ENCODE results near the gene ITCH. TPM values are rescaled to one million over a fixed set of nuclear protein-coding genes. Genes with fewer than 3 reads are reported as not detected.
A peak's percentile ranks its signal among the peaks of the same experiment; 100 is the strongest.

ITCH gene
- total and polyA plus RNA-seq, 2 experiments from 2014 or later, result 31.0 to 47.7 TPM

DNA sequence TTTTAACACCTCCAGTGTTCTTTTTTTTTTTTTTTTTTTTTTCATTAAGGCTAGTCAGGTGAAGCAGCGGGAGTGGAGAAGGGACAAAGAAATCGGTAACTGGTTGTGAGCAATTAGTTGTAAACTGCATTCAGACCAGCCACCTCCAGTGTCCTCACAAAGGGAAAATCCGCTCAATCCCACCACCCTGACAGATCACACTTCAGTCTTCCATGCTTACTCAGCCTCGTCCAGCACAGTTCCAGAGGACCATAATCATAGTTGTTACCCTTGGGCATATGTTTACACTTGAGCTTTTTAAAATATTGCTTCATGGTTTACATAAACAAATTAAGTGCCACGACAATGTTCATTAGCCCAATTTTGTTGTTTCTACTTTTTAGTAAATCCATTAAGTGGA is 163.4 kb downstream of the ITCH start:
- Histone ChIP-seq H3K27ac (peak overlapping the region; percentile 89), H2AFZ (no peak overlapping the region), H3F3A (ENCODE audit: insufficient read depth) (peaks cover 54% of the 10 kb centered on the region), H3K79me2 (ENCODE audit: insufficient read depth) (peaks cover 85% of the 10 kb centered on the region), H3K9me3 (ENCODE audit: low read depth) (no peaks in the 10 kb centered on the region), H3K36me3 (ENCODE audit: low read depth) (peaks cover 33% of the 10 kb centered on the region), H3K4me1 (ENCODE audit: insufficient read depth) (peaks cover 42% of the 10 kb centered on the region), H3K9ac (peak overlapping the region; percentile 69), H4K20me1 (ENCODE audit: insufficient read depth) (0 out of 2 replicates have a peak, but pooled peaks cover 4% of the 10 kb centered on the region), H3K9me2 (ENCODE audit: insufficient read depth) (no peaks in the 10 kb centered on the region), H3K4me3 (no peak overlapping the region), H3K4me2 (ENCODE audit: unreplicated experiment) (peak overlapping the region; percentile 61), H3K27me3 (replicated peaks; ENCODE audit: insufficient read depth) (no peaks in the 10 kb centered on the region)
- peak; percentile 17 for DNase-seq
- TF ChIP-seq EZH2phosphoT487 (IDR thresholded peaks at IDR 0.05; ENCODE audit: insufficient read depth, low read depth) (no peak), EZH2 (IDR thresholded peaks at IDR 0.05; ENCODE audit: insufficient read depth, poor library complexity, severe bottlenecking) (no peak)
- in situ Hi-C loops (cut with MboI), result no loop called here
- WGBS, 2 experiments (ENCODE audit: low coverage in 1 of 2, low lambda C conversion rate in 2 of 2, missing lambda C conversion rate in 2 of 2), result 63 to 74% methylated on average over 5 of the region's 5 CpGs

DNA sequence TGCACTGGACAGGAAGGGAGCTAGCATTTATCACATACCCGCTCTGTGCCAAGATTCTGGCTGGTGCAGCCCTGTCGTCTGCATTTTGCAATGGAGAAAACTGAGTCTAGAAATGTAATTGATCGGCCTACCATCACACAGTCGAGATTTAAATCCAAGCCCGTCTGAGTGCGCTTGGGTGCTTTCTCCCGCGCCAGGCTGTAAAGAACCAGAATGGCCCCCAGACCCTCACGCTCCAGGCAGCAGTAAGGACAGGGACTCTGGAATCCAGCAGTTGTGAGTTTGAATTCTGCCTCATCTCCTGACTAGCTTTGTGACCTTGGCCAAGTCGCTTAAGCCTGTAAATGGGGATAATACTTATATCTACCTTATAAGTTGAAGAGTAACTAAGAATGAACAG is 163.9 kb downstream of the ITCH start:
- Histone ChIP-seq H3K9me2 (ENCODE audit: insufficient read depth) (no peaks in the 10 kb centered on the region), H3K4me2 (ENCODE audit: unreplicated experiment) (peak overlapping the region; percentile 61), H3K36me3 (ENCODE audit: low read depth) (peaks cover 33% of the 10 kb centered on the region), H3F3A (ENCODE audit: insufficient read depth) (peaks cover 48% of the 10 kb centered on the region), H3K79me2 (ENCODE audit: insufficient read depth) (peaks cover 85% of the 10 kb centered on the region), H3K9me3 (ENCODE audit: low read depth) (no peaks in the 10 kb centered on the region), H2AFZ (no peak overlapping the region), H3K9ac (peak overlapping the region; percentile 69), H3K27ac (peak overlapping the region; percentile 89), H3K4me1 (ENCODE audit: insufficient read depth) (peaks cover 42% of the 10 kb centered on the region), H4K20me1 (ENCODE audit: insufficient read depth) (0 out of 2 replicates have a peak, but pooled peaks cover 4% of the 10 kb centered on the region), H3K27me3 (replicated peaks; ENCODE audit: insufficient read depth) (no peaks in the 10 kb centered on the region), H3K4me3 (no peak overlapping the region)
- in situ Hi-C loops (cut with MboI), result no loop called here
- DNase-seq, result no peak
- TF ChIP-seq EZH2 (IDR thresholded peaks at IDR 0.05; ENCODE audit: insufficient read depth, poor library complexity, severe bottlenecking) (no peak), EZH2phosphoT487 (IDR thresholded peaks at IDR 0.05; ENCODE audit: insufficient read depth, low read depth) (no peak)
- 97 to 99% methylated on average over 10 of the region's 10 CpGs for WGBS, 2 experiments (ENCODE audit: low coverage in 1 of 2, low lambda C conversion rate in 2 of 2, missing lambda C conversion rate in 2 of 2)

DNA sequence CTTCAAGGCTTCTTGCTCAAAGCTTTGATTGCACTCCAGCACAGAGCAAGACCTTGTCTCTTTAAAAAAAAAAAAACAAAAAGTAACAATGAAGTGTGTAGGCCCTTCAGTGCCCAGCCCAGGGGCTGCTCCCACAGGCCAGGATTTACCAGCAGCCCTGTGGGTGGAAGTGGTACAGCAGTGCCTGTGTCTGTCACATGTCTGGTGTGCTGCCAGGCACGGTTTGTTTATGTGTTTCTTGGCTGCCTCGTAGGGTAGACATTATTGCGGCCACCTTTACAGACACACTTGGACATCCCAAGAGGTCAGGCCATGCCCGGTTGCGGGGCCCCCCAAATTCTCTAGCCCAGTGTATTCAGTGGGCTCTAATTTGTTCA is 165.8 kb downstream of the ITCH start:
- Histone ChIP-seq H3K27ac (no peak overlapping the region), H3K9ac (no peak overlapping the region), H3K9me3 (ENCODE audit: low read depth) (no peaks in the 10 kb centered on the region), H3F3A (ENCODE audit: insufficient read depth) (peaks cover 31% of the 10 kb centered on the region), H3K4me2 (ENCODE audit: unreplicated experiment) (no peak overlapping the region), H3K4me3 (no peak overlapping the region), H3K79me2 (ENCODE audit: insufficient read depth) (peaks cover 81% of the 10 kb centered on the region), H3K4me1 (ENCODE audit: insufficient read depth) (peaks cover 28% of the 10 kb centered on the region), H2AFZ (no peak overlapping the region), H3K9me2 (ENCODE audit: insufficient read depth) (no peaks in the 10 kb centered on the region), H4K20me1 (ENCODE audit: insufficient read depth) (no peaks in the 10 kb centered on the region), H3K27me3 (replicated peaks; ENCODE audit: insufficient read depth) (no peaks in the 10 kb centered on the region), H3K36me3 (ENCODE audit: low read depth) (peaks cover 42% of the 10 kb centered on the region)
- no peak for TF ChIP-seq EZH2phosphoT487 (IDR thresholded peaks at IDR 0.05; ENCODE audit: insufficient read depth, low read depth)
- TF ChIP-seq EZH2 (IDR thresholded peaks at IDR 0.05; ENCODE audit: insufficient read depth, poor library complexity, severe bottlenecking), result no peak
- peak; percentile 15 for DNase-seq
- WGBS, 2 experiments (ENCODE audit: low coverage in 1 of 2, low lambda C conversion rate in 2 of 2, missing lambda C conversion rate in 2 of 2), result 65 to 69% methylated on average over 5 of the region's 5 CpGs
- in situ Hi-C loops (cut with MboI), result no loop called here

DNA sequence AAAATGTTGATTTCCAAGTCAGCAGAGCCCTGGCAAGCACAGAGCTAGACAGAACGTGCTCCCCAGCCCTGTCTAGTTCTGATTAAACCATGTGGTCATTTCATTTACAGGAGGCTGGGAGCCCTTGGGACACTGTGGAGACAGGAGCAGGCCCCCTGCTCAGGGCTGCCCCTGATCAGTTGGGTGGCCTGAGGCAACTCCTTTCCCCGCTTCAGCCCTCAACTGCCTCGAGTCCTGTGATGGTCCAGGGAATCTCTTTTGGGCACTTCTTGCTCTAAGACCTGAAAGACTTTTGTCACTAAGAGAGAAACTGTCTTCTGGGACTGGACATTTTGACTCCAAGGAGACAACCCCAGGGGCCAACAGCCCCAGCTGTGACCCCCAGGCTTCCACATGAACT is 166.7 kb downstream of the ITCH start:
- TF ChIP-seq EZH2 (IDR thresholded peaks at IDR 0.05; ENCODE audit: insufficient read depth, poor library complexity, severe bottlenecking) (no peak), EZH2phosphoT487 (IDR thresholded peaks at IDR 0.05; ENCODE audit: insufficient read depth, low read depth) (no peak)
- Histone ChIP-seq H4K20me1 (ENCODE audit: insufficient read depth) (no peaks in the 10 kb centered on the region), H3K36me3 (ENCODE audit: low read depth) (peaks cover 49% of the 10 kb centered on the region), H3K9me2 (ENCODE audit: insufficient read depth) (no peaks in the 10 kb centered on the region), H3K9ac (no peak overlapping the region), H3F3A (ENCODE audit: insufficient read depth) (peaks cover 24% of the 10 kb centered on the region), H3K27ac (no peak overlapping the region), H3K4me1 (ENCODE audit: insufficient read depth) (peaks cover 21% of the 10 kb centered on the region), H3K79me2 (ENCODE audit: insufficient read depth) (peaks cover 72% of the 10 kb centered on the region), H3K9me3 (ENCODE audit: low read depth) (no peaks in the 10 kb centered on the region), H3K27me3 (replicated peaks; ENCODE audit: insufficient read depth) (no peaks in the 10 kb centered on the region), H2AFZ (no peak overlapping the region), H3K4me2 (ENCODE audit: unreplicated experiment) (no peak overlapping the region), H3K4me3 (no peak overlapping the region)
- WGBS, 2 experiments (ENCODE audit: low coverage in 1 of 2, low lambda C conversion rate in 2 of 2, missing lambda C conversion rate in 2 of 2), result 73 to 75% methylated on average over 3 of the region's 3 CpGs
- in situ Hi-C loops (cut with MboI), result no loop called here
- DNase-seq, result no peak

DNA sequence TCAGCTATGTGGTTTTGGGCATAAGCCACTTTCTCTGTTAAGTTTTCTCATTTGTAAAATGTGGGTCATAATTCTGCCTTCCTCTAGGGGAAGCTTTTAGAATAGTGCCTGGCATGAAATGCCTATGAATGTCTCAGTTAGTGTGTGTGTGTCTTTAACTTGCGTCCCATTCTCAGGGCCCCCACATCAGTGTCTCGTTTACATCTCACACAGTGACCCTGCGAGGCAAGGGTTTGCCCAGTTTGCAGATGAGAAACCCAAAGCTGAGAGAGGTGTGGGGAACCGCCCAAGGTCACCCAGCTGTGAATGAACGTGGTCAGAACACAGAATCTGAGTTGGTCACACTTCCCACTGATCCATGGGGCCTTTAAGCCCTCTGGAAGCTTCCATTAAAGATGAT is 167.3 kb downstream of the ITCH start:
- no peak overlapping the region for H3K4me2 ChIP-seq (ENCODE audit: unreplicated experiment)
- no peak overlapping the region for H2AFZ ChIP-seq
- no peaks in the 10 kb centered on the region for H3K27me3 ChIP-seq (replicated peaks; ENCODE audit: insufficient read depth)
- DNase-seq, result no peak
- no peak overlapping the region for H3K4me3 ChIP-seq
- WGBS, 2 experiments (ENCODE audit: low coverage in 1 of 2, low lambda C conversion rate in 2 of 2, missing lambda C conversion rate in 2 of 2), result 94 to 97% methylated on average over 5 of the region's 5 CpGs
- peaks cover 18% of the 10 kb centered on the region for H3F3A ChIP-seq (ENCODE audit: insufficient read depth)
- H3K79me2 ChIP-seq (ENCODE audit: insufficient read depth), result peaks cover 66% of the 10 kb centered on the region
- no peaks in the 10 kb centered on the region for H3K9me3 ChIP-seq (ENCODE audit: low read depth)
- TF ChIP-seq EZH2 (IDR thresholded peaks at IDR 0.05; ENCODE audit: insufficient read depth, poor library complexity, severe bottlenecking), result no peak
- TF ChIP-seq EZH2phosphoT487 (IDR thresholded peaks at IDR 0.05; ENCODE audit: insufficient read depth, low read depth), result no peak
- no peak overlapping the region for H3K27ac ChIP-seq
- no peaks in the 10 kb centered on the region for H3K9me2 ChIP-seq (ENCODE audit: insufficient read depth)
- in situ Hi-C loops (cut with MboI), result no loop called here
- no peaks in the 10 kb centered on the region for H4K20me1 ChIP-seq (ENCODE audit: insufficient read depth)
- peaks cover 16% of the 10 kb centered on the region for H3K4me1 ChIP-seq (ENCODE audit: insufficient read depth)
- H3K9ac ChIP-seq, result no peak overlapping the region
- peaks cover 55% of the 10 kb centered on the region for H3K36me3 ChIP-seq (ENCODE audit: low read depth)
